SK-N-SH (cell line): ENCODE data around the gene PLCB1.

Source experiments
- CHD2 ChIP-seq: fragments of 150-350 bp; IDR thresholded peaks from 2 replicates; pipeline ENCODE4 v1.6.1; 2018; ENCODE audit warnings: low read length; ENCODE audit not compliant: partially characterized antibody
- POLR2AphosphoS5 ChIP-seq: IDR thresholded peaks from 2 replicates; pipeline ENCODE4 v1.6.1; 2012; ENCODE audit warnings: low read depth, low read length
- REST ChIP-seq: IDR thresholded peaks from 2 replicates; pipeline ENCODE4 v1.6.1; 2012; ENCODE audit warnings: mild to moderate bottlenecking, low read depth, low read length, moderate library complexity
- TEAD4 ChIP-seq: IDR thresholded peaks from 2 replicates; pipeline ENCODE4 v1.4.0; 2012; ENCODE audit warnings: mild to moderate bottlenecking, borderline replicate concordance; ENCODE audit not compliant: insufficient read depth
- YY1 ChIP-seq: IDR thresholded peaks from 2 replicates; pipeline ENCODE4 v1.4.0; 2012; ENCODE audit warnings: low read depth, mild to moderate bottlenecking
- TF ChIP-seq, protein P1 (sequence below): fragments of 200-600 bp; sonication (generic); IDR thresholded peaks from 2 replicates; pipeline ENCODE4 v1.6.1; 2017; ENCODE audit warnings: antibody characterized with exemption, mild to moderate bottlenecking, moderate library complexity

DNA sequence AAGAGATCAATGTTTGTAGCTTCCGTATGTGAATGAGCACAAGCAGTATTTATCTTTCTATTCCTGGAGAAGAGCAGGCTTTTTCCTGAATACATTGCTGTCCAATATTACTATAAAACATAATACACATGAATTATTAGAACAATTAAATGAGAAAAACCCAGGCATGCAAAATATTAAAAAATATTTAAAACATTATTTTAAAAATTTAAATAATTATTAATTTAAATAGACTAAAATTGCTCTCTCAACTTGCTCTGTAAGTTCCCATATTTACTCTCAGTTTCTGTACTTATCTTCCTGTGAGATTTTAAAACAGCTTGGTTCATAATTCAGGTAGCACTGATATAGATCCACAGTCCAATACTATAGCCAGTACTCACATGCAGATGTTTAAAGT is 97.0 kb downstream of the PLCB1 start:
- TF ChIP-seq YY1 (no peak), POLR2AphosphoS5 (no peak), TEAD4 (no peak), CHD2 (no peak), REST (no peak)
- TF ChIP-seq, protein P1, sequence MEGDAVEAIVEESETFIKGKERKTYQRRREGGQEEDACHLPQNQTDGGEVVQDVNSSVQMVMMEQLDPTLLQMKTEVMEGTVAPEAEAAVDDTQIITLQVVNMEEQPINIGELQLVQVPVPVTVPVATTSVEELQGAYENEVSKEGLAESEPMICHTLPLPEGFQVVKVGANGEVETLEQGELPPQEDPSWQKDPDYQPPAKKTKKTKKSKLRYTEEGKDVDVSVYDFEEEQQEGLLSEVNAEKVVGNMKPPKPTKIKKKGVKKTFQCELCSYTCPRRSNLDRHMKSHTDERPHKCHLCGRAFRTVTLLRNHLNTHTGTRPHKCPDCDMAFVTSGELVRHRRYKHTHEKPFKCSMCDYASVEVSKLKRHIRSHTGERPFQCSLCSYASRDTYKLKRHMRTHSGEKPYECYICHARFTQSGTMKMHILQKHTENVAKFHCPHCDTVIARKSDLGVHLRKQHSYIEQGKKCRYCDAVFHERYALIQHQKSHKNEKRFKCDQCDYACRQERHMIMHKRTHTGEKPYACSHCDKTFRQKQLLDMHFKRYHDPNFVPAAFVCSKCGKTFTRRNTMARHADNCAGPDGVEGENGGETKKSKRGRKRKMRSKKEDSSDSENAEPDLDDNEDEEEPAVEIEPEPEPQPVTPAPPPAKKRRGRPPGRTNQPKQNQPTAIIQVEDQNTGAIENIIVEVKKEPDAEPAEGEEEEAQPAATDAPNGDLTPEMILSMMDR, result no peak
